ENCODE measurements around the gene MAST3.

Gene MAST3

DNA sequence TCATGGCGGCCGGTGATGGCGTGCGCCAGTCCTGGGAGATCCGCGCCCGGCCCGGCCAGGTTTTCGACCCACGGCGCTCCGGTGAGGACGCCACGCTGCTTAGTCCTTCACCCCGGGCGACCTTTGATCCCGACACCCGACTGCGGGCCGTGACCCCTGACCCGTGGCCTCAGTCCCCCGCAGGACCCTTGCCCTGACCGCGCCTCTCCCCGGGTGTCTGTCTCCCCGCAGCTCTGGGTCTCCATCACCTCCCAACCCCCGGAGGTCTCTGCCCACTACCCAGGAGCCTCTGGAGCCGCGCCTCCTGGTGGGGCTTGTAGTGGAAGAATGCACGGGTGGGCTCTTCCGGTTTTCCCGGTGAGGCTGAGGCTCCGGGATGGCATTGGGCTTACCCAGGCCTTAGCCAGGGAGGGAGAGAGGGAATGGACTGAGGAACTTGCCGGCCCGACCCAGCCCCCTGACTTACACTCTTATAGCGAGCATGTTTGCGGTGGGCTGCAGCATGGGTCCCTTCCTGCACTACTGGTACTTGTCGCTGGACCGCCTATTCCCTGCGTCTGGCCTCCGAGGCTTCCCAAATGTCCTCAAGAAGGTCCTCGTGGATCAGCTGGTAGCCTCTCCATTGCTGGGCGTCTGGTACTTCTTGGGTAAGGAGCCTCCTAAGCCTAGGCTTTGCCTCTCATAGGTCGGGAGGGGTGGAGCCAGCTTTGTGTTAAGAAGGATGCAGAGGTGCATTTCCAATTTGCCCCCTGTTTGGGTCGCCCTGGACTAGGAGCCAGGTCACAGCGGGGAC, 96.0 kb downstream of the MAST3 start:
- peak in 1 of 2 experiments; percentile 32 for DNase-seq

DNA sequence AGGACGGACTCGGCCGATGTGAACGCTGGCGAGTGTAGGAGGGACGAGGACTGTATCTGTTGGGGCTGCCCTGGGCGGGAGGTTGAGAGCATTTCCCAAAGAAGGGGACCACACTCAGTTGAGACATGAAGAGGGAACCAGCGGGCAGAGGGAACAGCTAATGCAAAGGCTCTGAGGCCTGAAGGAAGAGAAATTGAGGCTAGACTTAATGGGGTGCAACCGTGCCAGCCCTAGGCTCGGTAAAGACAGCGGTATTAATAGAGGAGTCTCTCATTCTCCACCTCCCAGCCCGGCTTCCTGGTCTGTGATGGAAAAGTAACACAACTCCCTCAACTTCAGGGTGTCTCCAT, 96.6 kb downstream of the MAST3 start:
- no peak for DNase-seq

DNA sequence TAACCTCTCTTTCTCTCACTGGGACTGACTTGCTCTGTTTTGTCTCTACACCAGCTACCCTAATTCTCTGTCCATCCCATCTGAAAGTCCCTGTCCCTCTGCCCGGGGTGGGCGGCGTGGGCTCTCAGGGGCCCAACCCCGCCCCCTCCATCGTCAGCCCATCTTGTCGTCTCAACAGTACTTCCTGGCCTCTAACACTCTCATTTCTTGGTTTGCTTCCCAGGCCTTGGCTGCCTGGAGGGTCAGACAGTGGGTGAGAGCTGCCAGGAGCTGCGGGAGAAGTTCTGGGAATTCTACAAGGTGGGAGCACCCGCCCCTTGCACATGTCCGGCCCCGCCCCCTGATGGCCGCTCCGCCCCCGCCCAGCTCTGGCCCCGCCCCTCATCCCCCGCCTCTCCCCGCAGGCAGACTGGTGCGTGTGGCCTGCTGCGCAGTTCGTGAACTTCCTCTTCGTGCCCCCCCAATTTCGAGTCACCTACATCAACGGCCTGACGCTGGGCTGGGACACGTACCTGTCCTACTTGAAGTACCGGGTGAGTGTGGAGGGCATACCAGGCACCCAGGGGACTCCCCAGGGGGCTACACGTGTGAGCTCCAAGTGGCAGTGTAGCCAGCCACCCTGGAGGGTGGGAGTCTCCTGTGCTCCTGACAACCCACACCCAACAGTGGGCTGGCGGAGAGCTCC, 97.1 kb downstream of the MAST3 start:
- DNase-seq = no peak

DNA sequence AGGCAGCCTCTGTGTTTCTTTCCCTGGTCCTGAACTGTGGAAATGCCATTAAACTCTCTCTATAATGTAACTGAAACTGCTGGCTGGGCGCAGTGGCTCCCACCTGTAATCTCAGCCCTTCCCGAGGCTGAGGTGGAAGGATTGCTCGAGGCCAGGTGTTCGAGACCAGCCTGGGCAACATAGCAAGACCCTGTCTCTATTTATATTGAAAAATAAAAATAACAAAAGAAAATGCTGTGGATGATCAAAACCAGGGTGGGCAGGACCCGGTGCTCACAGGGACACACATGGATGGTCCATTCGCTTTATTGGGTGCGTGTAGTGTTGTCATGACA, 98.9 kb downstream of the MAST3 start:
- no peak for DNase-seq

DNA sequence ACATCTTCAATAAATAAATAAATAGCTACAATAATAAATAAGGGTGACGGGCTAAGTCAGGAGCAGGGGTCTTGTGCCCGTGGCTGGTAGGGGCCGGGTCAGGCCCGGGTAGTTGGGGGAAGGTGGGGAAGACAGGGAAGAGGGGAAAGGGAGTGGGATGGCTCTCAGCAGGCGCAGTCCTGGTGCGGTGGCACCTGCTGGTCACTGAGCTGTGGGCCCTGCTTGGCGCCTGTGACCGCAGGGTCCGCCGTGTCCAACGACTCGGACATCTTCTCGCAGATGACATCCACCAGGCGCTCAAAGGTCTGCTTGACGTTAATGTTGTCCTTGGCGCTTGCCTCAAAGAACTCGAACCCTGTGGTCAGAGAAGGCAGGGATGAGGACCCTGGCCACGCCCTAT, 99.7 kb downstream of the MAST3 start:
- DNase-seq = no peak

DNA sequence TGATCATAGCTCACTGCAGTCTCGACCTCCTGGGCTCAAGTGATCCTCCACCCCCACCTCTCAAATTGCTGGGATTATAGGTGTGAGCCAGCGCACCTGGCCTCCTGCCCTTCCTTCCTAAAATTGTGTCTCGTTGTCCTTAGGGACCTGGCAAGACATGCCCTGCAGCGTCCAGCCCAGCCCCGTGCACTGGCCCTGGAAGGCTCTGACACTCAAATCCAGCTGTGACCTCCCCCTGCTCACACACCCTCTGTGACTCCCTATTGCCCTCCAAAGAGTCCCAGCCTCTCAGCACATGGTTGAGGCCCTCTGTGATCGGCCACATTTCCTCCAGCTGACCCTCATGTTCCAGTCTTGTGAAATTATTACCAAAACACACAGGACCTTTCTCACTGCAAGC, 100.4 kb downstream of the MAST3 start:
- no peak for DNase-seq

DNA sequence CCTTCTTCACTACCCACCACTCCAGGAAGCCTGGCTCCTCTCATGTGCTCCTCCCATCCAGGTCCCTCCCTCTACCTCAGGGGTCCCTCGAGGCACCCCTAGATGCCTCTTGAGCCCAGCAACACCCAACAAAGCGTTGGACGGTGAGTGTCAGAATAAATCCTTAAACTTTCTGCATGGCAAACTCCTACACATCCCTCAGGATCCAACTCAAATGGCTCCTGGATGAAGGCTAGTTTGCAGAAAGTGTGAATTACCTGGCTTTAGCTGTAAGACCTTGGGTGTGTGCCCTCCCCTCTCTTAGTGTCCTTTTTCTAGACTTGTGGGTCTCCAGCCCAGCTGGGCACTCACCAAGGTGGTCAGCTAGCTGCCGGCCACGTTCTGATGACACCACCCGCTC, 100.8 kb downstream of the MAST3 start:
- DNase-seq = no peak
